Muscle layer of duodenum (tissue), 2 donors: Measurements from ENCODE around the gene METAP2.

Experiments
- H3K27ac ChIP-seq: one replicate; pipeline ENCODE4 v1.7.0; 2013; ENCODE audit warnings: mild to moderate bottlenecking, low read length
- H3K27me3 ChIP-seq: one replicate; pipeline ENCODE4 v1.7.0; 2013; ENCODE audit warnings: low read depth, mild to moderate bottlenecking, control low read depth, low read length
- H3K36me3 ChIP-seq, 2 donors: one replicate each; pipeline ENCODE4 v1.7.0; 2013; ENCODE audit warnings: low read length in 2 of 2, control low read depth in 1 of 2, mild to moderate bottlenecking in 1 of 2; ENCODE audit not compliant: insufficient read depth in 2 of 2, control insufficient read depth in 1 of 2
- H3K4me1 ChIP-seq, 2 donors: one replicate each; pipeline ENCODE4 v1.7.0; 2013; ENCODE audit warnings: low read length in 2 of 2, mild to moderate bottlenecking in 2 of 2, control low read depth in 1 of 2, moderate library complexity in 1 of 2; ENCODE audit not compliant: insufficient read depth in 2 of 2, control insufficient read depth in 1 of 2
- H3K4me3 ChIP-seq, 2 donors: one replicate each; pipeline ENCODE4 v1.7.0; 2013; ENCODE audit warnings: low read length in 2 of 2, low read depth in 1 of 2, mild to moderate bottlenecking in 1 of 2
- H3K9me3 ChIP-seq, 2 donors: one replicate each; pipeline ENCODE4 v1.7.0; 2013; ENCODE audit warnings: low read length in 2 of 2, control low read depth in 1 of 2, mild to moderate bottlenecking in 1 of 2; ENCODE audit not compliant: control insufficient read depth in 1 of 2
- donor health status: healthy.

Gene METAP2

DNA sequence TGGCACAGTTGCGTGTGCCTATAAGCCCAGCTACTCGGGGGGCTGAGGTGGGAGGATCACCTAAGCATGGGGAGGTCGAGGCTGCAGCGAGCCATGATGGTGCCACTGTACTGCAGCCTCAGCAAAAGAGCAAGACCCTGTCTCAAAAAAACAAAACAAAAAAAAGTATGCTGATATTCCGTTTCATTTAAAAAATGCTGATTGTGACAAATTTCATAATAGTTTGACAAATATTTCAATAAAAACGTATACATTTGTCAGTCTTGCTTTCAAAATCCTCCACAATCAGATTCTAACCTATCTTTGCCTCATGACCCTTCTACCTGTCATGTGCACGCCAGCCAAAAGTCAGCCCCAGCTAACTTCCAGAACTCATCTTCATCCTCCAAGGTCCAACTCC is 67.5 kb downstream of the METAP2 start:
- no peaks in the 10 kb centered on the region for H3K27me3 ChIP-seq
- no peaks in the 10 kb centered on the region for H3K36me3 ChIP-seq
- H3K9me3 ChIP-seq = no peaks in the 10 kb centered on the region
- H3K27ac ChIP-seq = no peak overlapping the region
- no peak overlapping the region for H3K4me3 ChIP-seq
- no peaks in the 10 kb centered on the region for H3K4me1 ChIP-seq

- H3K27me3 ChIP-seq = no peaks in the 10 kb centered on the region
- H3K4me1 ChIP-seq = peaks cover 0 to 6% of the 10 kb centered on the region in 2 donors
- no peak overlapping the region for H3K27ac ChIP-seq
- no peaks in the 10 kb centered on the region for H3K9me3 ChIP-seq
- H3K36me3 ChIP-seq = no peaks in the 10 kb centered on the region
- no peak overlapping the region for H3K4me3 ChIP-seq
Observed at GRCh38 chr12:95543305-95543704, 69.4 kb downstream of the METAP2 start.

DNA sequence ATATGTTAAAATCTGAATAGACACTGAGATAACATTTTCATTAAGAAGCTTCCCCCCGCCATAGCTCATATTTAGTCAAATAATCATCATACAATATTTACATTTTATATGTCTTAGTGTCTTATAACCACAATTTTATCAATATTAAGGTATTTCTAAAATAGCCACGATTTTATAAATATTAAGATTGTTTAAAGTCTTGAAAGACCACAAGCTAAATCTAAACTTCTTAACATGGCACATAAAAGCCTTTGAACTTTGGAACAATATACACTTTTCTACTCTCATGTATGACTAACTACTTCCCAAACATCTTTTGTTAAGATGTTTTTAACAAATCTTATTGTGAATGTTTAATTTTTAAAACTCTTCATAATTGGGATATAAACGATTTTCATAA is 70.8 kb downstream of the METAP2 start:
- Histone ChIP-seq H3K9me3 (peaks cover 0 to 8% of the 10 kb centered on the region in 2 donors), H3K4me3 (no peak overlapping the region)

DNA sequence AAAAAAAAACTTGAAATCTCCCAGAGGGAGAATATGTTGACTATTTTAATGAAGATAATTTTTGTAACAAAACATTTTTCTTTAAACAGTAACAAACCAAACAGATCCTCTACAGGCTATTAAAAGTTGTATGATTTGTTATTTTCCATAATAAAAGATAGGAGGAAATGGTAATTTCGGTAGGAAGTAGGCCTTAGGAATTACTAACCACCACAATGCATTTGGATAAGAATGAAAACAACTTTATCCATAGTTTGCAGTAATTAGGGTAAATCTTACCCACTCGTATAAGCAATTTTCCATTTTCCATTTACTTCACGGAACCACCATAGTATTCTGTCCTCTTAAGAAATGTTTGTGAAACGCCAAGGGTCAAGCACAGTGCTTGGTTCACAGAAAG is 71.4 kb downstream of the METAP2 start:
- Histone ChIP-seq H3K4me1 (peaks cover 0 to 6% of the 10 kb centered on the region in 2 donors), H3K4me3 (no peak overlapping the region), H3K36me3 (no peaks in the 10 kb centered on the region), H3K27ac (no peak overlapping the region), H3K27me3 (no peaks in the 10 kb centered on the region), H3K9me3 (peaks cover 0 to 8% of the 10 kb centered on the region in 2 donors)

More for the DNA sequence above, 70.8 kb downstream of the METAP2 start:
- H3K4me1 ChIP-seq = peaks cover 0 to 6% of the 10 kb centered on the region in 2 donors
- H3K36me3 ChIP-seq = no peaks in the 10 kb centered on the region
- no peak overlapping the region for H3K27ac ChIP-seq
- H3K27me3 ChIP-seq = no peaks in the 10 kb centered on the region

- Histone ChIP-seq H3K9me3 (peaks cover 0 to 8% of the 10 kb centered on the region in 2 donors), H3K27me3 (no peaks in the 10 kb centered on the region), H3K4me3 (no peak overlapping the region), H3K4me1 (peaks cover 0 to 6% of the 10 kb centered on the region in 2 donors), H3K36me3 (no peaks in the 10 kb centered on the region), H3K27ac (no peak overlapping the region)
Observed at GRCh38 chr12:95545731-95546490, 72.0 kb downstream of the METAP2 start.

DNA sequence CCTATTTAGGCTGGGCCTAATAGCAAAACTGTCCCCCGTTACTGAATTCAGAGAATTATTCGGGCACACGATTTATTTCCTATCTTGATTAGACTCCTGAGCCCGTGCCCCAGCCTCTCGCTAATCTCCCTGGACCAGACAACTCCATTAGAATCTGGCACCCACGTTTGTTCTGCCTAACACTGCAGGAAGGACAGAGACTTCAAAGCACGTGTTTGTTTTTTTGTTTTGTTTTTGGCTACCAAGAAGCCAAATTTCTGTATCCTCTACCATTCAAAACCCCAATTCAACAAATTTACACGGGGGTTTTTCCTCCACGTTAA is 72.5 kb downstream of the METAP2 start:
- H3K9me3 ChIP-seq = peaks cover 0 to 8% of the 10 kb centered on the region in 2 donors
- peaks cover 0 to 6% of the 10 kb centered on the region in 2 donors for H3K4me1 ChIP-seq
- no peaks in the 10 kb centered on the region for H3K27me3 ChIP-seq
- no peak overlapping the region for H3K27ac ChIP-seq
- H3K36me3 ChIP-seq = no peaks in the 10 kb centered on the region
- no peak overlapping the region for H3K4me3 ChIP-seq

DNA sequence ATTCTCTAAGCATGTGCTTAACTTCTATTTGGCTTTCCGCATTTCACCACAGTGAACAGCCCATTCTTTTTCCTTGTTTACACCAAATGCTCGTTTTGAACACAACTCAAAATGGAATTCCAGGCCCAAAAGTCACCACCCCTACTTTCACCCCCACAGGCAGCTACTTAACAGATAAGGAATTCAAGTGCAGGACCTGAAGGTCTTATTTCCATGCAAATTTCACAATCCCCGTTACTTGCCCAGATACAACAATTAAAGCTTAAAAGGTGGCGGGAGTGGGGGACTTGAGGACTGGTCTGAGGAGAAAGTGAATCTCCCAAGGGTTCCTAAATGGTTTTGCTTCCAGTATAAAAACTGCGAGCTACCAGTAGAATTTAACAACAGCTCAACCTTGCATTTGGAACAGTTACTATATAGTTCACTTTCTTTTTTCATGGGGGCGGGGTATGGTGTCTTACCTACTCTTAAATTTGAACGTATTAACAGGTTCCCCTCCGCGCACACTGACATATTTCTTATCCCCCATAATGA is 73.6 kb downstream of the METAP2 start:
- H3K9me3 ChIP-seq = peaks cover 0 to 8% of the 10 kb centered on the region in 2 donors
- H3K36me3 ChIP-seq = no peaks in the 10 kb centered on the region
- no peaks in the 10 kb centered on the region for H3K27me3 ChIP-seq
- H3K27ac ChIP-seq = no peak overlapping the region
- H3K4me3 ChIP-seq = peak overlapping the region; percentile 68 to 88
- peaks cover 0 to 6% of the 10 kb centered on the region in 2 donors for H3K4me1 ChIP-seq

DNA sequence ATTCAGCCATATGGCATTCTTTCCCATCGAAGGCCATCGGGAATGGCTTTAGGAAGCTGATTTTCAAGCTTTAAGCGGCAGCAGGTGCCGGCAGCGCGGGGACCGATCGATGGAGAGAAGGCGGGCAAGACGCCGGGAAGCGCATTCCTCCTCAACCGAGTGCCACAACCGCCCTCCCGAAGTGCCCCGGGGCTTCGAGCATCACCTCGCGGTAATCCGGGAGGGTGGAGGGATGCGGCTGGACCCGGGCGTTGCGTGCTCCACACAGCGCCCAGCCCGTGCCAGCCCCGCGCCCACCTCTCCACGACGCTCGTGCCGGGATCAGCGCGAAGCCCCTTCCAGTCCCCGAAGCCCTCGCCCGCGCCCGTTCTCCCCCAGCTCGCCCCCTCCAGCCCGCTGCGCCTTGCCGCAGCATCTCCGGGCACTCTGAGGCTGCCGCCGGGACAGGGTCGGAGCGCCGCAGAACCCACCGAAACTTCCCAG is 74.1 kb downstream of the METAP2 start:
- H3K36me3 ChIP-seq = no peaks in the 10 kb centered on the region
- H3K27ac ChIP-seq = no peak overlapping the region
- H3K4me1 ChIP-seq = peaks cover 0 to 6% of the 10 kb centered on the region in 2 donors
- H3K4me3 ChIP-seq = peak overlapping the region; percentile 68 to 88
- H3K9me3 ChIP-seq = peaks cover 0 to 8% of the 10 kb centered on the region in 2 donors
- no peaks in the 10 kb centered on the region for H3K27me3 ChIP-seq

DNA sequence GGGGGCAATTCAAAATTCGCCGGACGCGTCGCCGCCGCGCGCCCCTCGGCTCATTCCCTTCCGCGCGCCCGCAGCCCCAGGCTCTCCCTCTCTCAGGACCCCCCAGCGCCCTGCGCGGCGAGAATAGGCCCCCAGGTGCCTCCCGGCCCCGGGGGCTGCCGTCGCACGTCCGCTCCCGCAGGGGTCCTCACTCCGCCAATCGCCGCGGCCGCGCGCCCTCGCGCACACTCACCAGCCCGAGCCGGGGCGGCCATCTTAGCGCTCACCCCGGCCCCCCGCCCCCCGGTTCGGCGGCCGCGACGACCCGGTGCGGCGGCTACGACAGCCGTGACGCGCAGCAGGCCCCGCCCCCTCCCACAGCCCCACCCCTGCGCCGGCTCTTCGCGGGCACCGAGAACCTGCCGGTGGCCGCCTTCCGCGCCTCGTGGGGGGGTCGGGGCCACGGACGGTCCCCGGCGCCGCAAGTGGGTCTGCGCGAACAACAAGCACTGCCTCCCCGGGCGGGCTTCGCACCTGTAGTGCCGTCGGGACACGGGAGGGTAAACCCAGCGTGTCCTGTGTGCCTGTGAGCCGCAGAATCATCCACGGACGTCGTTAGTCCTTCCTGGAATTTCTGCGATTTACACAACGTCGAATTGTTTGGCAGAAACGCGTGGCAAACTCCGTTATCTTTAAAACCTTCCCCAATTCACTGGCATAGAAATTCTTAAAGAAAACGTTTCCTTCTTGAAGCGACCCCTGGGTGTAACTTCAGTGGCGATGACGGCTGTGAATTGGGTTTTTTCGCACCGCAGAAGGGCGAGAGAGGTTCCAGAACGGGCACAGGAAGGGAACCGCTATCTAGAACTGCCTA is 74.8 kb downstream of the METAP2 start:
- H3K4me1 ChIP-seq = peaks cover 0 to 6% of the 10 kb centered on the region in 2 donors
- H3K4me3 ChIP-seq = peak overlapping the region; percentile 68 to 88
- H3K27me3 ChIP-seq = no peaks in the 10 kb centered on the region
- H3K36me3 ChIP-seq = no peaks in the 10 kb centered on the region
- no peak overlapping the region for H3K27ac ChIP-seq
- peaks cover 0 to 8% of the 10 kb centered on the region in 2 donors for H3K9me3 ChIP-seq

DNA sequence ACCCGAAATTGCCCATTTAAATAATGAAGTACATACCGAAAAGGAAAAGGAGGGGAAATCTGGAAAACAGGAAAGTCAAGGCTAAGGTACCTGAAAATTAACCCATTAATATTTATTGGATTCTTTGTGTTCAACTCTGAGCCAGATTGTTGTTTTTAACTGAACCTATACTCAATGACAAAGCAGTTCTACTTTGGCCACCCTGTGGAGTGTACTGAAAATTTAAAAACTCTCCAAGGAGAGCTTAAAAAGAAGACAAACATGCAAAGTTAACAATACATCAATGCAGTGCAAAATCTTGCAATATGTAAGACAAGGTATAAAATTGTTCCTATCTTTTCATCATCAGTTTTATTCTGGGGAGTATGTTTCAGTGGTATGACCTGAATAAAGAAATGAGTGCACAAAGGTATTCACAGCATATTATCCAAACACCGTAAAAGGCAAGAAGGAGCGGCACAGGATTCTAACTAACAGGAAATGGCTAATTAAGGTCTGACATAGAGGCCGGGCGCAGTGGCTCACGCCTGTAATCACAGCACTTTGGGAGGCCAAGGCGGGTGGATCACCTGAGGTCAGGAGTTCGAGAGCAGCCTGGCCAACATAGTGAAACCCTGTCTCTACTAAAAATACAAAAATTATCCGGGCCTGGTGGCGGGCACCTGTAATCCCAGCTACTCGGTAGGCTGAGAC is 75.6 kb downstream of the METAP2 start:
- Histone ChIP-seq H3K36me3 (no peaks in the 10 kb centered on the region), H3K27ac (no peak overlapping the region), H3K27me3 (no peaks in the 10 kb centered on the region), H3K4me1 (peaks cover 0 to 6% of the 10 kb centered on the region in 2 donors), H3K4me3 (peak overlapping the region; percentile 50 to 88), H3K9me3 (peaks cover 0 to 8% of the 10 kb centered on the region in 2 donors)

DNA sequence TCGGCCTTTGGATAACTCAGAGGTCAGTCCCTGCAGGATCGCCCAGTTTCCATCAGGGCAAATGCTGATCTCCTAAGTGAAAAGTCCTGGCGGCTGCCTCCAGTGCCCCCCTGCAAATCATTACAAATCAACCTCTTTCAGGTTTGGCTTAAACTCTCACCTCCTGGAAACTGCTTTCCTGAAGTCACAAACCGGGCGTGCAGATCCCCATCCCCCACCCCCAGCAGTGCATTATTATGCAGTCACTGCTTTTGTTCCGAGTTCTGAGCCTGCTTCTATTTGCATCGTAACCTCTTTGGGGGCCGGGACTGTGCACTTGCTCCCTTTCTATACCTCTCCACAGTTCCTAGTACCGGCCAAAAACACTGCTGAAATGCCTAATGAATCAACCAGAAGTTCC is 77.4 kb downstream of the METAP2 start, which contains the start of gene USP44:
Gene USP44 (minus strand): TSS at position 172 of the 400 bp plus-strand sequence. CDS start 17,220 bp downstream, outside the sequence.
- H3K27ac ChIP-seq = no peak within 1 kb of the TSS
- peaks cover 0 to 8% of the 10 kb centered on the region in 2 donors for H3K9me3 ChIP-seq
- no peak within 1 kb of the TSS for H3K4me3 ChIP-seq
- H3K27me3 ChIP-seq = no peaks in the 10 kb centered on the region
- no peaks in the 10 kb centered on the region for H3K36me3 ChIP-seq
- peaks cover 0 to 6% of the 10 kb centered on the region in 2 donors for H3K4me1 ChIP-seq
